GM18867 (cell line): ENCODE data around the gene MTG1.

Source experiments
- ATAC-seq: cut with Tn5 transposase; IDR thresholded peaks from one replicate; pipeline ENCODE4 v1.9.1; 2021; ENCODE audit warnings: mild to moderate bottlenecking, moderate library complexity; ENCODE audit not compliant: unreplicated experiment

MTG1 gene

GRCh38 chr10:133445751-133446708, 52.1 kb downstream of the MTG1 start:
- ATAC-seq: no peak

DNA sequence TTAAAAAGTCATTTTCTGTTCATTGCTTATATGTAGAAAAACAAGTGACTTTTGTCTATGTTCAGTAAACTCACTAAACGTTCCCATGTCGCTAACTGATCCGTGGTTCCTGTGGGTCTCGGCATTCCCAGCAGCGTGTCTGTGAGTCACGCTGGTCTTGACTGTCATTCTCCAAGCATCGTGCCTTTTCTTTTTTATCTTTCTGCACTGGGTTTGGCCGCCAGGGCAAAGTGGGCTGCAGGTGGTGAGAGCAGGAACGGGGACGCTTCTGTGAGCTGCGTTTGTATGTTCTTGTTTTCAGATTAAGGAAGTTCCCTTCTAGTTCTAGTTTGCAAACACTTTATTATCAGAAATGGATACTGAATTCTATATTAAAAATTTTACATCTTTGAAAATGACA, 53.0 kb downstream of the MTG1 start:
- no peak for ATAC-seq

DNA sequence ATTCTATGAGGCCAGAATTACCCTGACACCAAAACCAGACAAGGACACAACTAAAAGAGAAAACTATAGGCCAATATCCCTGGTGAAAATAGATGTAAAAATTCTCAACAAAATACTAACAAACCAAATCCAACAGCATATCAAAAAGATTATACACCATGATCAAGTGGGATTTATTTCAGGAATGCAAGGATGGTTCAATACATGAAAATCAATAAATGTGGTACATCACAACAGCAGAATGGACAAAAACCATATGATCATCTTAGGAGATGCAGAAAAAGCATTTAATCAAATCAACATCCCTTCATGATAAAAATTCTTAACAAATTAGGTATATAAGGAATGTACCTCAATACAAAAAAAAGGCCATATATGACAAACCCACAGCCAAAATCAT, 54.2 kb downstream of the MTG1 start:
- no peak for ATAC-seq

DNA sequence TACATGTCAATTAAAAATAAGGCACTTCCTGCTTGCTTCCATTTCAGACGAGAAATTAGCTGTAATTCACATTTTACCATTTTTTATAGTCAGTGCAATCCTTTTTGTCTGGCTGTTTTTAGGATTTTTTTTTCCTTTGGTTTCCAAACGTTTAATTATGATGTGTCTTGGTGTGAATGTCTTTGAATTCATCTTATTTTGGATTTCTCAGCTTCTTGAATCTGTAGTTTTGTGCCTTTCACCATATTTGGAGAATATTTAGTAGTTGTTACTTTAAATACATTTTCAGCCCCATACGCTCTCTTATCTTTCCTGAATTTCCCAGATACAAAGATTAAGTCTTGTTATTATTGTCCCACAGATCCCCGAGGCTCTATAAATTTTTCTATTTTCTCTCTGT, 57.4 kb downstream of the MTG1 start:
- ATAC-seq: no peak

DNA sequence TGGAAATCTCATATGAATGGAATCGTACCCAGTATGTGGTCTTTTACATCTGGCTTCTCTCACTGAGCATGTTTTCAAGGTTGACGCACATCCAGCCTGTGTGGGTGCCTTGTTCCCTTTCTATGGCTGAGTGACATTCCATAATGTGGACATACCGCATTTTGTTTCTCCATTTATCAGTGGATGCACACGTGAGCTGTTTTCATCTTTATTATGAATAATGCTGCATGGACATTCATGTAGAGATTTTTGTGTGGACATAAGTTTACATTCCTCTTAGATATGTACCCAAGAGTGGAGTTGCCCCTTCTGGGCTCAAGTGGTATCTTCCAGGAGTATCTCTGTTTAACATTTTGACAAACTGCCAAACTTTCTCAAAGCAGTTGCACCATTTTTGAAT, 58.5 kb downstream of the MTG1 start:
- ATAC-seq: no peak

DNA sequence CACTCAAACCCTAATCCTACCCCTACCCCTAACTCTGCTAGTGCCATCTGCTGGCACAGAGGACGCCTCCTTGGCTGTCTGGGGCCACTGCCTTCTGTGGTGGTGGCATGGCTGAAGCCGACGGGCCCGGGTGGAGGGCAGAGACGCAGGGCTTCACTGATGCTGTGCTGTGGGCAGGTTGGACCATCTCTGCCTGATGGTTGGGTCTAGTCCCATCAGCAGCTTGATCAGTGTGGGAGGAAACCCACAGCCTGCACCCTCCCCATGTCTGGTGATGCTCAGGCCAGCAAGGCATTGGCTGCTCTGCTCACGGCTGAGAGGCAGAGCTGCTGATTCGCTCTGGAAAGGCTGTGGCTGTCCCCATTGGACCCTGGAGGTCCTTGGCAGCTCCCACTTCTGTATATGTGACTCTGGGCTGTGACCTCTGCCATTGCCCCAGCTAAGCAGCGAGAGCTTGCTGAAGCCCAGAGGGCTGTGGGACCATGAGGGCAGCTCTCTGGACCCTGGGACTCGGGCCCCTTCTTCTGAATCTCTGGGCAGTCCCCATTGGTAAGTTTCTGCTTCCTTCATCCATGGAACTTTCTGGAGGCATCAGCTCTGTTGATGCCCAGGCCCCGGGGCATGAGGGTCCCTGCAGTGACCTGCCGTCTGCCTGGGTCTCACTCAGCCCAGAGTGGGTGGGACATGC, 59.7 kb downstream of the MTG1 start, which contains the start of gene SCART1:
Gene SCART1, plus strand, starts transcription at position 430 of the 688 bp plus-strand sequence. Its CDS starts 53 bp downstream, at position 483.
- no peak for ATAC-seq

DNA sequence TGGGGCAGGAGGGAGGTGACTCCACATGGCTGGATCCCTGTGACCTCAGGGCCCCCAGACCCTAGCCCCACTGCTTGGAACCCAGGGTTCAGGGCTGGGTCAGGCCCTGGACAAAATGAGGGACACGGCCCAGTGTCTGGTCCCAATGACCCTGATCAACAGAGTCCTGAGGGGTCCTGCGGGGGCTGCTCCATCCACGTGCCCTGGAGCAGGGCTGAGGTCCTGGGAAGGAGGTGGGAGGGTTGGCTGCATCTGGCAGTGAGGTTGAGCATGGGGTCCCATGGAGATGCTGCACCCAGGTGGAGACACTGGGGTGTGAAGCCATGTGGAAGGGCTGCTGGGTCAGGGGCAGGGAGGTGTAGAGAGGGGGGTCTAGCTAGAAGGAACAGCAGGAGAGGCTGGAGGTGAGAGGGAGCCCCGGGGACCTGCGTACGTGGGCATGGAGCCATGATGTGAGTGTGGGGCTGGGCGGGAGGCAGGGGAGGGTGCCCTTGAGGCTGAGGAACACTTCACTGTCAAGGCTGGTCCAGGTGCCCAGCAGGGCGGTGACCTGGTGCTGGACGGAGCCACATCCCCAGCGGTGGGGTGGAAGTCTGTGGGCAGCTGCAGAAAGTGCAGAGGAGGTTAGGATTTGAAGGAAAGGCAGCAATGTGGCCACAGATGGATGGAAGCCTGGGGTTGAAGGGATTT, 60.4 kb downstream of the MTG1 start:
- ATAC-seq: no peak

- no peak for ATAC-seq
Measured at GRCh38 chr10:133455196-133455595, 61.2 kb downstream of the MTG1 start.

DNA sequence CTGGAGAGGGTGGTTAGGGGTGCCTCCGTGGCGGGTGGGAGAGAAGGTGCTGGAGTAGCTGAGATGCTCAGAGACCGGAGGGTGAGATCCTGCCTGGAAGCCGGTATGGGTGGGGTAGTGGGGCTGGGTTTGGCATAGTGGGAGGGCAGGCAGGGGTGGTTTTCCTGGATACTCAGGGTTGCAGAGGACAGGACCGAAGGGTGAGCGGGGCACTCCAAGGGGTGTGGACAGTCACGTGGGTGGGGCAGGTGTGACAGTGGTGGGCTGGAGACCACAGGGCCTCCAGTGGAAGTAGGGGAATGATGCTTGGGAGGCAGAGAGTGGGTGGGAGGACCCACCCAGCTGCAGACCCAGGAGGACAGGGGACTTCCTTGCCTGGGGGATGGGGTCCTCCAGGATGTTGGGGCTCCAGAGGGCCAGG, 61.7 kb downstream of the MTG1 start:
- ATAC-seq: no peak

GRCh38 chr10:133456041-133456951, 62.3 kb downstream of the MTG1 start:
- no peak for ATAC-seq

GRCh38 chr10:133457100-133457841, 63.3 kb downstream of the MTG1 start:
- ATAC-seq: no peak

- ATAC-seq: no peak
Measured at GRCh38 chr10:133458021-133458709, 64.2 kb downstream of the MTG1 start.

DNA sequence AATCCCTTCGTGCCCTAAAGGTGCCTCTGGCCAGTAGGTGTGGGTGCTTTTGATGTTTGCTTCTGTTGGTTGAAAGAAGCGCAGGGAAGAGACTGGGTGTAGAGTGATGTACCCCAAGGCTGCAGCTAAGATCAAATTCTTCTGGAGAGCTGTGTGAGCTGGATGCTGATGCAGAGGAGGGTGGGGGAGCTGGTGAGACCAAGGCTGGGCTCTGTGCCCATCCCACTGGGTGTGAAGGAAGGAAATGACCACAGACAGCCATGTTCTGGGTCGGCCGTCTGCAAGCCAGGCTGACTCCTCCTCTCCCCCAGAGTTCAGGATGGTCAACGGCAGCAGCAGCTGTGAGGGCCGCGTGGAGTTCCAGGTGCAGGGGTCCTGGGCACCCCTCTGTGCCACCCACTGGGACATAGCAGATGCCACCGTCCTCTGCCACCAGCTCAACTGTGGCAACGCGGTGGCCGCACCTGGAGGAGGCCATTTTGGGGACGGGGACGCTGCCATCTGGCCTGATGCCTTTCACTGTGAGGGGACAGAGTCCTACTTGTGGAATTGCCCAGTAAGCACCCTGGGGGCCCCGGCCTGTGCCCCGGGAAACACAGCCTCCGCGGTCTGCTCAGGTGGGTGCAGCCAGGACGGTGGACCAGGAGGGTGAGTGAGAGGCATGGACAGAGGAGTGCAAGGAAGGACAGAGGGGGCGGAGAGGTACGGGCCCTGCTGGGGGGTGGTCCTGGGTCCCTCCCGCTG, 64.9 kb downstream of the MTG1 start:
- ATAC-seq: no peak

DNA sequence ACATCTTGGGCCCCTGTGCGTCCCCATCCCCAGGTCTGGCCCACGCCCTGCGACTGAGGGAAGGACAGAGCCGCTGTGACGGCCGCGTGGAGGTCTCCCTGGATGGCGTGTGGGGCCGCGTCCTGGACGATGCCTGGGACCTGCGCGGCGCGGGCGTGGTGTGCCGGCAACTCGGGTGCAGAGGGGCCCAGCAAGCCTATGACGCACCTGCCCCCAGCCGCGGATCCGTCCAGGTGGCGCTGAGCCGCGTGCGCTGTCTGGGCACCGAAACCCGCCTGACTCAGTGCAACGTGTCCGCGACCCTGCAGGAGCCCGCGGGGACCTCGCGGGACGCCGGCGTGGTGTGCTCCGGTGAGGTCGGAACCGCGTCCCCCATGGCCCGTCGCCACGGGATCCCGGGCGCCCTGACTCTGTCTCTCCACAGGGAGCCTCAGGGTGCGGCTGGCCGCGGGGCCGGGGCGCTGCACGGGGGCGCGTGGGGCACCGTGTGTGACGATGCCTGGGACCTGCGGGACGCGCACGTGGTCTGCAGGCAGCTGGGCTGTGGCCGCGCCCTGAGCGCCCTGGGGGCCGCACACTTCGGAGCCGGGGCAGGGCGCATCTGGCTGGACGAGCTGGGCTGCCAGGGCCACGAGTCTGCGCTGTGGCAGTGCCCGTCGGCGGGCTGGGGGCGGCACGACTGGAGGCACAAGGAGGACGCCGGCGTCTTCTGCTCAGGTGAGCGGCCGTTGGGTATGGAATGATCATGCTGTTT, 65.7 kb downstream of the MTG1 start:
- ATAC-seq: no peak

DNA sequence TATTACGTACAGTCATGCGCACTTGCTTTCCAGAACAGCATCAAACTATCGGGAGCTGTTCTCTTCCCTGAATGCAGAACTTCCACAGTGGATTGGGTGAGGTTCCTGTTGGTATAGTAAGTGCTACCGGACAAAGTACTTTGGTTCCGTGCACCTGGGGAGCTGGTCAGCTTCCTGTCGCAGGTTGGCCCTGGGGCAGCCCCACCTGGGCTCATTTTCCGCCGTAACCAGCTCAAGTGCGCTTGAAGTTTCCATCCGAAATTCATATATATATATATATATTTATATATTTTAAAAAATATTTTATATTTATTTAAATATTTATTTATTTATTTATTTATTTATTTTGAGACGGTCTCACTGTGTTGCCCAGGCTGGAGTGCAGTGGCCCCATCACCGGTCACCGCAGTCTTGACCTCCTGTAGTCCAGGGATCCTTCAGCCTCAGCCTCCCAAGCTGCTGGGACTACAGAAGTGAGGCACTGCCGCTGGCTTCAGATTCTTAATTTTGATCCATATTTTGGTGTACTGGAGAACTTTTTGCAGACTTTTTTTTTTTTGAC, 66.3 kb downstream of the MTG1 start:
- ATAC-seq: no peak

DNA sequence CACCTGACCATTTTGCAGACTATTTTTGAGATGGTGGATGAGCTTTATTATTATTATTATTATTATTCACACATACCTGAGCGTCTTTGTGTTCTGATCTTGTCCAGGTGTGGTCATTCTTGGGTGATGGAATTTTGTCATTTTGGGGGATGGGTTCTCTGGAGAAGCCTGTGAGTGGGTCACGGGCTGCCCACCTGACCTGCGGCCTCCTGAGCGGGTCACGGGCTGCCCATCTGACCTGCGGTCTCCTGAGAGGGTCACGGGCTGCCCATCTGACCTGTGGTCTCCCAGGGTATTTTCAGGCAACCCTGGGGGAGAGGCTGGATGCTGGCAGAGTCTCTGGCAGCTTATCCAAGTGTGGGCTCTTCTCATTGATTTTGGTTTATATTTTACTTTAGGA, 67.1 kb downstream of the MTG1 start:
- no peak for ATAC-seq

DNA sequence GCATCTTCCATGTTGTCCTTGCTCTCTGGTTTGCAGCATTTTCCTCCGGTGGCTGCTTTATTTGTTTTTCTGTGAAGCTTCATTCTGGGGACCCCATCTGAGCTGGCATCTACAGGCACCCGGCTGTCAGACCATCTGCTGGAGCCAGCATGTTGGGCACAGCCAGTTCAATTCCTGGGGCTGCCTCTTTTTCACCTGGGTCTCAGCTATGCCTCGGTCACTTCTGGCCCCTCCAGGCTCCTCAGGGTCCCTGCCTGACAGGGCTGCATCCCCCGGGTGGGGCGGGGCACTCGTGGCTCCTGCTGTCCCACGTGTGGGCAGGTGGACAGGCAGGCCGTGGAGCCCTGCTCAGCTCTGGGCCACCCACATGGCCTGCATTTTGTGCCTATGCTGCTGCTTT, 67.9 kb downstream of the MTG1 start:
- no peak for ATAC-seq
